GM12892 (cell line): ENCODE measurements around the gene TMPRSS9.

Experiments used
- POLR2A ChIP-seq: IDR thresholded peaks from 2 replicates; pipeline ENCODE4 v1.6.1; 2011; ENCODE audit warnings: low read depth, low read length, control low read depth
- POLR2AphosphoS5 ChIP-seq: IDR thresholded peaks from 2 replicates; pipeline ENCODE4 v1.6.1; 2011; ENCODE audit warnings: low read depth, low read length, control low read depth
- TAF1 ChIP-seq: IDR thresholded peaks from 2 replicates; pipeline ENCODE4 v1.6.1; 2011; ENCODE audit warnings: low read depth, mild to moderate bottlenecking, control low read depth, low read length, borderline replicate concordance

- no peak for TF ChIP-seq POLR2A
- TF ChIP-seq POLR2AphosphoS5: peak; percentile 13; the same call in 1 of the 2 replicates
- TF ChIP-seq TAF1: no peak
Measured at GRCh38 chr19:2413629-2414028, 53.6 kb downstream of the TMPRSS9 start.
